ENCODE data around the gene MUC7. TPM values are rescaled to one million over a fixed set of nuclear protein-coding genes. Genes with fewer than 3 reads are reported as not detected.

The MUC7 gene
- total and polyA plus RNA-seq, 2 of the 13 experiments (the other 11 are each of a cell fraction or from before 2014, with no cell fraction given): 0.03 TPM; not detected in 1

GRCh38 chr4:70463335-70463734 is 8.7 kb upstream of the MUC7 start:
- ATAC-seq (no peak), DNase-seq (ENCODE audit: low spot score) (no peak), FAIRE-seq (no peak)
- no TSS peak for BruUV-seq (replicated peaks)
- no peak overlapping the region for H3K9ac ChIP-seq (ENCODE audit: insufficient read depth, low read depth, low read length)
- no peaks in the 10 kb centered on the region; a peak in 1 of 5 replicates for H3K27me3 ChIP-seq (ENCODE audit: control insufficient read depth in 1 of 2, insufficient read depth in 2 of 2, low read length in 2 of 2)
- TF ChIP-seq, protein P1, sequence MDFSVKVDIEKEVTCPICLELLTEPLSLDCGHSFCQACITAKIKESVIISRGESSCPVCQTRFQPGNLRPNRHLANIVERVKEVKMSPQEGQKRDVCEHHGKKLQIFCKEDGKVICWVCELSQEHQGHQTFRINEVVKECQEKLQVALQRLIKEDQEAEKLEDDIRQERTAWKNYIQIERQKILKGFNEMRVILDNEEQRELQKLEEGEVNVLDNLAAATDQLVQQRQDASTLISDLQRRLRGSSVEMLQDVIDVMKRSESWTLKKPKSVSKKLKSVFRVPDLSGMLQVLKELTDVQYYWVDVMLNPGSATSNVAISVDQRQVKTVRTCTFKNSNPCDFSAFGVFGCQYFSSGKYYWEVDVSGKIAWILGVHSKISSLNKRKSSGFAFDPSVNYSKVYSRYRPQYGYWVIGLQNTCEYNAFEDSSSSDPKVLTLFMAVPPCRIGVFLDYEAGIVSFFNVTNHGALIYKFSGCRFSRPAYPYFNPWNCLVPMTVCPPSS (IDR thresholded peaks at IDR 0.05): no peak
- TF ChIP-seq RERE (CRISPR knock-in tag; IDR thresholded peaks at IDR 0.05; ENCODE audit: low read depth) (no peak), ZFY (CRISPR knock-in tag; IDR thresholded peaks at IDR 0.05) (no peak), ZNF687 (CRISPR knock-in tag; IDR thresholded peaks at IDR 0.05) (no peak), SOX13 (IDR thresholded peaks at IDR 0.05) (no peak), SOX13 (CRISPR knock-in tag; conservative IDR thresholded peaks at IDR 0.05 in 1 of 2, IDR thresholded peaks at IDR 0.05 in 1 of 2) (no peak), ZNF607 (CRISPR knock-in tag; IDR thresholded peaks at IDR 0.05; ENCODE audit: borderline replicate concordance) (no peak), YY1 (IDR thresholded peaks at IDR 0.05; ENCODE audit: insufficient read depth, insufficient replicate concordance, low read depth, low read length) (no peak), ARHGAP35 (CRISPR knock-in tag; IDR thresholded peaks at IDR 0.05; ENCODE audit: borderline replicate concordance) (no peak), SALL1 (CRISPR knock-in tag; IDR thresholded peaks at IDR 0.05) (no peak), ZBTB21 (CRISPR knock-in tag; IDR thresholded peaks at IDR 0.05) (no peak), CREBL2 (CRISPR knock-in tag; IDR thresholded peaks at IDR 0.05; ENCODE audit: borderline replicate concordance) (no peak), ZFP82 (CRISPR knock-in tag; IDR thresholded peaks at IDR 0.05; ENCODE audit: borderline replicate concordance) (no peak), HOXA7 (CRISPR knock-in tag; IDR thresholded peaks at IDR 0.05) (no peak)
- no peak overlapping the region for H2AFZ ChIP-seq (ENCODE audit: low read length)
- no peaks in the 10 kb centered on the region for H4K20me1 ChIP-seq (ENCODE audit: insufficient read depth, low read length)
- WGBS (ENCODE audit: low lambda C conversion rate): 24% methylated on average over 2 of the region's 2 CpGs
- POLR2A ChIA-PET: no interaction called here
- intact Hi-C loops (cut with micrococcal nuclease; ENCODE audit: unreplicated experiment): no loop called here
- no peaks in the 10 kb centered on the region for H3K79me2 ChIP-seq (ENCODE audit: insufficient read depth, low read length)
- no peaks in the 10 kb centered on the region for H3K9me3 ChIP-seq (ENCODE audit: low read length)
- no peak overlapping the region for H3K4me2 ChIP-seq (ENCODE audit: low read depth, low read length)
- CTCF ChIA-PET (ENCODE audit: low intra/inter-chr PET ratio, low total read pairs): no interaction called here
- no peak overlapping the region for H3K4me3 ChIP-seq (replicated peaks in 1 of 3; ENCODE audit: insufficient read depth in 1 of 3, low read depth in 2 of 3, low read length in 3 of 3)
- H3K27ac ChIP-seq (ENCODE audit: extremely low read length, insufficient read depth, low read length): no peak overlapping the region
- H3K36me3 ChIP-seq (replicated peaks in 1 of 2; ENCODE audit: control insufficient read depth in 1 of 2, insufficient read depth in 2 of 2, low read length in 2 of 2): no peaks in the 10 kb centered on the region
- H3K4me1 ChIP-seq (ENCODE audit: insufficient read depth, low read length): no peaks in the 10 kb centered on the region
- in situ Hi-C loops (cut with HindIII; ENCODE audit: extremely low pct_ligation_motif_present, low pct_unique_long_range_greater_than_20kb): no loop called here

Data from HepG2 (cell line).